ENCODE data around the gene CPD.

DNA sequence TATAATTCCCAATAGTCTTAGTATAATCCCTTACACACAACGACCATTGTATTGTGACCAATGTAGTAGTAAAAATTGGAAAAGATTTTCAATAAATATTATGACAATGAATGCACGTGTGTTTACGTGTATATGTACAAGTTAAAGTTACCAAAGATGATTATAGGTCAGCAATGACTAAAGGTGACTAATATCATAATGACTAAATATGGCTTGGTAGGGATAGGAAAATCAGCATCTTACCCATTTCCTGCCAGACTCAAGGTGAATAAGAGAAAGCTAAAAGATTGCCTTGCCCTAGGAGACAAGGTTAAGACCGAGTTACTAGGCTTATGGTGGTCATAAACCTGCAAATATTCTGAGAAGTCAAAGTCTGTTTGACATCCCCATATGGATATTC lies 34.4 kb downstream of the CPD start:
- TF ChIP-seq POLR2AphosphoS5 (IDR thresholded peaks at IDR 0.05) (no peak), CTCF (IDR thresholded peaks at IDR 0.05) (no peak), EP300 (IDR thresholded peaks at IDR 0.05) (no peak)
